Cortex of kidney (tissue), 1 donor: Measurements from ENCODE around the gene PSAP.

Experiments used
- DNase-seq: peaks from one replicate; lab custom pipeline; 2025; lab: John Stamatoyannopoulos, UW

The PSAP gene

GRCh38 chr10:71766717-71767419 lies 84.2 kb downstream of the PSAP start:
- no peak for DNase-seq
